ENCODE measurements around the gene MTREX.

MTREX gene

DNA sequence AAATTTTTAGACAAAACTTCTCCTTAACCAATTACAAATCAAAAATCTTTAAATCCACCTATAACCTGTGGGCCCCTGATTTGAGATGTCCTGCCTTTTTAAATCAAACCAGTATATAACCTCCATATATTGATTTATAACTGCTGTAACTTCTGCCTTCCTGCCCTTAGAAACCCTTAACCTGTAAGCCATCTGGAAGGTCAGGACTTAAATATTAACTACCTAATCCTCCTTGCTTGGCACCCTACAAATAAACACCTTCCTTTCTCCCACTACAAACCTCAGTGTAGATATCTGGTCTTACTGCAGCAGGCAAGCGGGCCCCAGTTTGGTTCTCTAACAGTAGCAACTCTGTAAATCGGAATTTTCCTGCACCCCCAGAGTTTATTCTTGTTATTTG, 83.9 kb downstream of the MTREX start:
- peaks cover 9% of the 10 kb centered on the region for H3K4me1 ChIP-seq (ENCODE audit: control insufficient read depth, insufficient read depth, low read length)
- no peak overlapping the region for H3K27ac ChIP-seq (ENCODE audit: extremely low read depth, low read depth, low read length)
- ChIA-PET POLR2A (no interaction called here), CTCF (no interaction called here)
- H3K9me3 ChIP-seq (ENCODE audit: control insufficient read depth, insufficient read depth, low read depth, low read length), result no peaks in the 10 kb centered on the region
- TF ChIP-seq REPIN1 (tag by site-specific recombination; IDR thresholded peaks at IDR 0.05; ENCODE audit: low read depth), result no peak
- TF ChIP-seq OVOL3 (tag by site-specific recombination; IDR thresholded peaks at IDR 0.05), result no peak
- TF ChIP-seq ZNF626 (tag by site-specific recombination; IDR thresholded peaks at IDR 0.05), result no peak
- no peak for TF ChIP-seq ZNF510 (tag by site-specific recombination; IDR thresholded peaks at IDR 0.05; ENCODE audit: insufficient replicate concordance)
- H3K36me3 ChIP-seq (ENCODE audit: control insufficient read depth in 2 of 2, insufficient read depth in 1 of 2, low read length in 2 of 2), result peaks cover 4 to 40% of the 10 kb centered on the region in 2 experiments
- H3K4me3 ChIP-seq (ENCODE audit: low read depth, low read length), result no peak overlapping the region

DNA sequence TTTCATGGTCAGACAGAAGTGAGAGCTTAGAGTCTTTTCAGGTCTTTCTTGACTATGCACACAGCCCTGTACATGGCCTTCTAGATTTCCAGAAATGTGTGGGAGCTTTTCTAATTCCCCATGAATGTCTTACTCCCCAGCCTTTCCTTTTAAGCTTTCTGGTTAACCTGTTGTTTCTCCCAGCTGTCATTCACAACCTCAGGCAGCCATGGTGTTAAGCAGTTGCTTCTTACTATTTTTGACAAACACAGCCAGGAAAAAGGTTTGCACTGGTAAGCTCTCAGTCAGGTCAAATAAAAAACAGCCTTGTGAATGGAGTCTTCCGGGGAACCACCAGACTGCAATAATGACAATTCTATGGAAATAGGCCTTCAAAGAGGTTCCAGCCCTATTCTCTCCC, 84.9 kb downstream of the MTREX start:
- CTCF ChIA-PET, result interaction anchor here (0.5 to 0.8 kb wide), 5 partner anchors 9 to 809 kb away, joined by 3 to 4 read pairs (median 3); partner anchors contain the start of gene SLC38A9
- Histone ChIP-seq H3K36me3 (ENCODE audit: control insufficient read depth in 2 of 2, insufficient read depth in 1 of 2, low read length in 2 of 2) (peaks cover 4 to 41% of the 10 kb centered on the region in 2 experiments), H3K4me1 (ENCODE audit: control insufficient read depth, insufficient read depth, low read length) (peaks cover 9% of the 10 kb centered on the region)

DNA sequence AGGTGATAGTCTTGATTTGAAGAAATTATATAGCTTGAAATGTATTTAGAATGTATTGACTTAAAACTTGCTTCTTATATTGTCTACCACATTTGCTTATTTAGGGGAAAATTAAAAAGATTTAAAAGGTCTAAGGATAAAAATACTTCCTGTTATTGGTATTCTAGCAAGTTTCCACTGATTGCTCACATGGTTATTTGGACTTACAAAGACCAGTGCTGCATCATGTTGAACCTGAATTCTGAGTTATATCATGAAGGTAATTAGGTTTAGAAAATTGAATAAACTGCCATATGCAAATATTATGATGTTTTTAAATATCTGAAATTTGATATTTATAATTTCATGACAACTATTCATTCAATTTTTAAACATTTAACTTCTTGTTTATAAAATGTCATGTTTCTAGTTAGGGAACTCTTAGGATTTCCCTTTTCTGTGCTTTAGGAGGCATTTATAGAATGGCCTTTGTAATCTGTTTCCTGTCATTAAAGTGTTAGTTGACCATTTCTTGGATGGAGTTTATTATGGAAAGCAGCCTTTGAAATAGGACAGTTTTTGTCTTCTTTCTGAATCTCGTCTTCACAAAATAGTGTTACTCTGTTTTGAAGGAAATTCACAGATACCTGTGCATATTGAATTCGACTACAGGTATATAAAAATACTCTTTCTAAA, 85.8 kb downstream of the MTREX start:
- Histone ChIP-seq H3K4me3 (ENCODE audit: low read depth, low read length) (no peak overlapping the region), H3K9me3 (ENCODE audit: control insufficient read depth, insufficient read depth, low read depth, low read length) (no peaks in the 10 kb centered on the region), H3K36me3 (ENCODE audit: control insufficient read depth in 2 of 2, insufficient read depth in 1 of 2, low read length in 2 of 2) (peaks cover 4 to 39% of the 10 kb centered on the region in 2 experiments; a peak in 2 of 3 replicates), H3K27ac (ENCODE audit: extremely low read depth, low read depth, low read length) (no peak overlapping the region), H3K4me1 (ENCODE audit: control insufficient read depth, insufficient read depth, low read length) (peaks cover 9% of the 10 kb centered on the region)
- TF ChIP-seq ZNF747 (tag by site-specific recombination; IDR thresholded peaks at IDR 0.05) (no peak), BCL11A (tag by site-specific recombination; IDR thresholded peaks at IDR 0.05; ENCODE audit: low read depth) (no peak), ZNF114 (tag by site-specific recombination; IDR thresholded peaks at IDR 0.05) (no peak), ZNF184 (tag by site-specific recombination; IDR thresholded peaks at IDR 0.05) (no peak), TRIM28 (IDR thresholded peaks at IDR 0.05; ENCODE audit: borderline replicate concordance, low read length) (no peak), ZBTB48 (tag by site-specific recombination; IDR thresholded peaks at IDR 0.05) (no peak), YY2 (tag by site-specific recombination; IDR thresholded peaks at IDR 0.05) (no peak), ZNF155 (tag by site-specific recombination; IDR thresholded peaks at IDR 0.05) (no peak), ZNF677 (tag by site-specific recombination; IDR thresholded peaks at IDR 0.05) (no peak), ZNF510 (tag by site-specific recombination; IDR thresholded peaks at IDR 0.05; ENCODE audit: insufficient replicate concordance) (no peak)
- CTCF ChIA-PET, result interaction anchor here (0.6 to 0.8 kb wide), 2 partner anchors 8 to 318 kb away, joined by 3 to 4 read pairs; partner anchors contain the start of gene SLC38A9
- POLR2A ChIA-PET, result no interaction called here

More for the DNA sequence above, 84.9 kb downstream of the MTREX start:
- H3K27ac ChIP-seq (ENCODE audit: extremely low read depth, low read depth, low read length), result no peak overlapping the region
- H3K4me3 ChIP-seq (ENCODE audit: low read depth, low read length), result no peak overlapping the region
- POLR2A ChIA-PET, result no interaction called here
- no peak for TF ChIP-seq ZNF560 (tag by site-specific recombination; IDR thresholded peaks at IDR 0.05; ENCODE audit: borderline replicate concordance)
- no peak for TF ChIP-seq KLF1 (tag by site-specific recombination; IDR thresholded peaks at IDR 0.05)
- no peak for TF ChIP-seq KLF16 (tag by site-specific recombination; IDR thresholded peaks at IDR 0.05)
- no peak for TF ChIP-seq ZNF791 (tag by site-specific recombination; IDR thresholded peaks at IDR 0.05)
- TF ChIP-seq ZNF169 (tag by site-specific recombination; IDR thresholded peaks at IDR 0.05), result no peak
- no peak for TF ChIP-seq SCRT2 (tag by site-specific recombination; IDR thresholded peaks at IDR 0.05)
- TF ChIP-seq MYNN (tag by site-specific recombination; IDR thresholded peaks at IDR 0.05; ENCODE audit: borderline replicate concordance), result no peak
- no peak for TF ChIP-seq KLF7 (tag by site-specific recombination; IDR thresholded peaks at IDR 0.05; ENCODE audit: borderline replicate concordance)
- TF ChIP-seq, protein P1, sequence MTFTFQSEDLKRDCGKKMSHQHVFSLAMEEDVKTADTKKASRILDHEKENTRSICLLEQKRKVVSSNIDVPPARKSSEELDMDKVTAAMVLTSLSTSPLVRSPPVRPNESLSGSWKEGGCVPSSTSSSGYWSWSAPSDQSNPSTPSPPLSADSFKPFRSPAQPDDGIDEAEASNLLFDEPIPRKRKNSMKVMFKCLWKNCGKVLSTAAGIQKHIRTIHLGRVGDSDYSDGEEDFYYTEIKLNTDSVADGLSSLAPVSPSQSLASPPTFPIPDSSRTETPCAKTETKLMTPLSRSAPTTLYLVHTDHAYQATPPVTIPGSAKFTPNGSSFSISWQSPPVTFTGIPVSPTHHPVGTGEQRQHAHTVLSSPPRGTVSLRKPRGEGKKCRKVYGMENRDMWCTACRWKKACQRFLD (tag by site-specific recombination; IDR thresholded peaks at IDR 0.05), result no peak
- TF ChIP-seq ZNF529 (tag by site-specific recombination; IDR thresholded peaks at IDR 0.05; ENCODE audit: insufficient replicate concordance), result no peak
- TF ChIP-seq, protein P2, sequence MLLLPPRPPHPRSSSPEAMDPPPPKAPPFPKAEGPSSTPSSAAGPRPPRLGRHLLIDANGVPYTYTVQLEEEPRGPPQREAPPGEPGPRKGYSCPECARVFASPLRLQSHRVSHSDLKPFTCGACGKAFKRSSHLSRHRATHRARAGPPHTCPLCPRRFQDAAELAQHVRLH (tag by site-specific recombination; IDR thresholded peaks at IDR 0.05), result no peak
- no peak for TF ChIP-seq ZNF785 (tag by site-specific recombination; IDR thresholded peaks at IDR 0.05)
- TF ChIP-seq, protein P3, sequence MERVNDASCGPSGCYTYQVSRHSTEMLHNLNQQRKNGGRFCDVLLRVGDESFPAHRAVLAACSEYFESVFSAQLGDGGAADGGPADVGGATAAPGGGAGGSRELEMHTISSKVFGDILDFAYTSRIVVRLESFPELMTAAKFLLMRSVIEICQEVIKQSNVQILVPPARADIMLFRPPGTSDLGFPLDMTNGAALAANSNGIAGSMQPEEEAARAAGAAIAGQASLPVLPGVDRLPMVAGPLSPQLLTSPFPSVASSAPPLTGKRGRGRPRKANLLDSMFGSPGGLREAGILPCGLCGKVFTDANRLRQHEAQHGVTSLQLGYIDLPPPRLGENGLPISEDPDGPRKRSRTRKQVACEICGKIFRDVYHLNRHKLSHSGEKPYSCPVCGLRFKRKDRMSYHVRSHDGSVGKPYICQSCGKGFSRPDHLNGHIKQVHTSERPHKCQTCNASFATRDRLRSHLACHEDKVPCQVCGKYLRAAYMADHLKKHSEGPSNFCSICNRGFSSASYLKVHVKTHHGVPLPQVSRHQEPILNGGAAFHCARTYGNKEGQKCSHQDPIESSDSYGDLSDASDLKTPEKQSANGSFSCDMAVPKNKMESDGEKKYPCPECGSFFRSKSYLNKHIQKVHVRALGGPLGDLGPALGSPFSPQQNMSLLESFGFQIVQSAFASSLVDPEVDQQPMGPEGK (tag by site-specific recombination; IDR thresholded peaks at IDR 0.05), result no peak
- TF ChIP-seq, protein P4, sequence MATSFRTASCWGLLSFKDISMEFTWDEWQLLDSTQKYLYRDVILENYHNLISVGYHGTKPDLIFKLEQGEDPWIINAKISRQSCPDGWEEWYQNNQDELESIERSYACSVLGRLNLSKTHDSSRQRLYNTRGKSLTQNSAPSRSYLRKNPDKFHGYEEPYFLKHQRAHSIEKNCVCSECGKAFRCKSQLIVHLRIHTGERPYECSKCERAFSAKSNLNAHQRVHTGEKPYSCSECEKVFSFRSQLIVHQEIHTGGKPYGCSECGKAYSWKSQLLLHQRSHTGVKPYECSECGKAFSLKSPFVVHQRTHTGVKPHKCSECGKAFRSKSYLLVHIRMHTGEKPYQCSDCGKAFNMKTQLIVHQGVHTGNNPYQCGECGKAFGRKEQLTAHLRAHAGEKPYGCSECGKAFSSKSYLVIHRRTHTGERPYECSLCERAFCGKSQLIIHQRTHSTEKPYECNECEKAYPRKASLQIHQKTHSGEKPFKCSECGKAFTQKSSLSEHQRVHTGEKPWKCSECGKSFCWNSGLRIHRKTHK (tag by site-specific recombination; IDR thresholded peaks at IDR 0.05), result no peak
- TF ChIP-seq RBAK (tag by site-specific recombination; IDR thresholded peaks at IDR 0.05), result no peak
- H3K9me3 ChIP-seq (ENCODE audit: control insufficient read depth, insufficient read depth, low read depth, low read length), result no peaks in the 10 kb centered on the region
